OCI-LY3 (cell line): ENCODE data around the gene ZC3H13.
"Not testable (repeated sequence)": the region's sequence is repeated elsewhere in the genome, so short reads cannot be mapped to it uniquely, and the experiment has no call there.

Experiments
- H2AFZ ChIP-seq: fragments of 200-600, 300-600 bp; shearing (Covaris generic); 2 replicates; pipeline ENCODE4 v1.6.0; 2014; ENCODE audit warnings: antibody characterized with exemption, low read depth, low read length
- H3K27ac ChIP-seq: fragments of 200-600, 300-600 bp; sonication (generic); 2 replicates; pipeline ENCODE4 v1.5.1; 2014; ENCODE audit warnings: mild to moderate bottlenecking, low read length, moderate library complexity, mixed read lengths
- H3K27me3 ChIP-seq: fragments of 200-600, 300-600 bp; sonication (generic); 2 replicates; pipeline ENCODE4 v1.6.1; 2014; ENCODE audit warnings: low read depth, low read length, mixed read lengths
- H3K36me3 ChIP-seq: fragments of 200-600, 300-600 bp; sonication (generic); replicated peaks from 2 replicates; pipeline ENCODE3; 2014; ENCODE audit warnings: low read depth, low read length, mixed read lengths
- H3K4me1 ChIP-seq: fragments of 300-600, 200-600 bp; sonication (generic); 2 replicates; pipeline ENCODE4 v1.6.1; 2014; ENCODE audit warnings: low read length, mixed read lengths
- H3K4me2 ChIP-seq: fragments of 200-600, 300-600 bp; sonication (generic); 2 replicates; pipeline ENCODE4 v1.6.1; 2014; ENCODE audit warnings: low read length, mixed read lengths
- H3K4me3 ChIP-seq: fragments of 300-600, 200-600 bp; sonication (generic); 2 replicates; pipeline ENCODE4 v1.5.1; 2014; ENCODE audit warnings: antibody characterized with exemption, mild to moderate bottlenecking, low read length, moderate library complexity
- H3K79me2 ChIP-seq: fragments of 300-600, 200-600 bp; shearing (Covaris generic); 2 replicates; pipeline ENCODE4 v1.6.1; 2014; ENCODE audit warnings: mild to moderate bottlenecking, low read length, mixed read lengths
- H3K9ac ChIP-seq: fragments of 300-600, 200-600 bp; shearing (Covaris generic); 2 replicates; pipeline ENCODE4 v1.6.0; 2014; ENCODE audit warnings: mild to moderate bottlenecking, low read length, moderate library complexity
- H3K9me3 ChIP-seq: fragments of 200-600, 300-600 bp; shearing (Covaris generic); 2 replicates; pipeline ENCODE4 v1.6.1; 2014; ENCODE audit warnings: low read length, mixed read lengths; ENCODE audit not compliant: insufficient read depth
- H4K20me1 ChIP-seq: fragments of 200-600, 300-600 bp; sonication (generic); 2 replicates; pipeline ENCODE4 v1.6.1; 2016; ENCODE audit warnings: low read length, mixed read lengths; ENCODE audit not compliant: insufficient read depth
- CTCF ChIP-seq: fragments of 200-600, 300-600 bp; sonication (generic); IDR thresholded peaks from 2 replicates; pipeline ENCODE4 v1.5.1; 2014; ENCODE audit warnings: antibody characterized with exemption, low read length, low read depth
- EZH2phosphoT487 ChIP-seq: fragments of 200-600 bp; shearing (Covaris generic); IDR thresholded peaks from 2 replicates; pipeline ENCODE4 v1.6.1; 2018; ENCODE audit warnings: antibody characterized with exemption, mixed run types, low read depth

The ZC3H13 gene

GRCh38 chr13:45989607-45990006 lies 62.9 kb downstream of the ZC3H13 start:
- H3K4me2 ChIP-seq = no peak overlapping the region
- H4K20me1 ChIP-seq = no peaks in the 10 kb centered on the region
- H2AFZ ChIP-seq = no peak overlapping the region
- TF ChIP-seq EZH2phosphoT487 (no peak), CTCF (no peak)
- H3K27ac ChIP-seq = no peak overlapping the region
- H3K4me1 ChIP-seq = no peaks in the 10 kb centered on the region
- H3K27me3 ChIP-seq = no peaks in the 10 kb centered on the region
- peaks cover 26% of the 10 kb centered on the region for H3K36me3 ChIP-seq
- H3K9ac ChIP-seq = no peak overlapping the region
- no peaks in the 10 kb centered on the region for H3K9me3 ChIP-seq
- H3K79me2 ChIP-seq = no peaks in the 10 kb centered on the region
- no peak overlapping the region for H3K4me3 ChIP-seq

- not testable (repeated sequence) for H3K9me3 ChIP-seq, H3K79me2 ChIP-seq, H3K9ac ChIP-seq, H3K4me2 ChIP-seq, H3K27ac ChIP-seq, H3K4me1 ChIP-seq, H4K20me1 ChIP-seq, H3K27me3 ChIP-seq, H2AFZ ChIP-seq, H3K4me3 ChIP-seq
- peaks cover 36% of the 10 kb centered on the region for H3K36me3 ChIP-seq
Observed at GRCh38 chr13:45981127-45981526, 71.4 kb downstream of the ZC3H13 start.

- TF ChIP-seq EZH2phosphoT487 (no peak), CTCF (no peak)
- Histone ChIP-seq H3K9me3 (no peaks in the 10 kb centered on the region), H3K4me2 (no peak overlapping the region), H3K27me3 (no peaks in the 10 kb centered on the region), H3K36me3 (peaks cover 43% of the 10 kb centered on the region), H3K4me1 (no peaks in the 10 kb centered on the region), H3K4me3 (no peak overlapping the region), H4K20me1 (no peaks in the 10 kb centered on the region), H2AFZ (no peak overlapping the region), H3K9ac (no peak overlapping the region), H3K79me2 (peaks cover 2% of the 10 kb centered on the region; the same call in 1 of the 2 replicates), H3K27ac (no peak overlapping the region)
Observed at GRCh38 chr13:45975337-45975736, 77.2 kb downstream of the ZC3H13 start.

- H3K27ac ChIP-seq = no peak overlapping the region
- H2AFZ ChIP-seq = no peak overlapping the region
- no peak overlapping the region for H3K4me3 ChIP-seq
- no peaks in the 10 kb centered on the region for H3K27me3 ChIP-seq
- no peaks in the 10 kb centered on the region for H4K20me1 ChIP-seq
- H3K4me2 ChIP-seq = no peak overlapping the region
- H3K4me1 ChIP-seq = no peaks in the 10 kb centered on the region
- H3K79me2 ChIP-seq = no peaks in the 10 kb centered on the region
- H3K9ac ChIP-seq = no peak overlapping the region
- no peaks in the 10 kb centered on the region for H3K9me3 ChIP-seq
- peaks cover 42% of the 10 kb centered on the region for H3K36me3 ChIP-seq
- TF ChIP-seq EZH2phosphoT487 (no peak), CTCF (no peak)
Observed at GRCh38 chr13:45974500-45974899, 78.0 kb downstream of the ZC3H13 start.

- no peaks in the 10 kb centered on the region for H3K4me1 ChIP-seq
- H3K4me3 ChIP-seq = no peak overlapping the region
- H3K27me3 ChIP-seq = no peaks in the 10 kb centered on the region
- H3K9ac ChIP-seq = no peak overlapping the region
- no peaks in the 10 kb centered on the region for H3K9me3 ChIP-seq
- no peak overlapping the region for H3K27ac ChIP-seq
- H4K20me1 ChIP-seq = no peaks in the 10 kb centered on the region
- H2AFZ ChIP-seq = no peak overlapping the region
- TF ChIP-seq CTCF = no peak
- no peak for TF ChIP-seq EZH2phosphoT487
- no peaks in the 10 kb centered on the region for H3K79me2 ChIP-seq
- peaks cover 51% of the 10 kb centered on the region for H3K36me3 ChIP-seq
- H3K4me2 ChIP-seq = no peak overlapping the region
Observed at GRCh38 chr13:45967589-45967988, 85.0 kb downstream of the ZC3H13 start.
